Stimulated activated CD4-positive, alpha-beta T cell treated with anti-CD3 and anti-CD28 coated beads, Interleukin-15, amount 100 ng/mL, for 48 hours (primary cell): Measurements from ENCODE around the gene USP46.
A peak's percentile ranks its signal among the peaks of the same experiment; 100 is the strongest.

Experiments used
- DNase-seq, 2 donors: peaks; one replicate each; pipeline ENCODE4 v3.0.0-alpha.2; 2020; ENCODE audit warnings: low read depth in 2 of 2

USP46 gene

DNA sequence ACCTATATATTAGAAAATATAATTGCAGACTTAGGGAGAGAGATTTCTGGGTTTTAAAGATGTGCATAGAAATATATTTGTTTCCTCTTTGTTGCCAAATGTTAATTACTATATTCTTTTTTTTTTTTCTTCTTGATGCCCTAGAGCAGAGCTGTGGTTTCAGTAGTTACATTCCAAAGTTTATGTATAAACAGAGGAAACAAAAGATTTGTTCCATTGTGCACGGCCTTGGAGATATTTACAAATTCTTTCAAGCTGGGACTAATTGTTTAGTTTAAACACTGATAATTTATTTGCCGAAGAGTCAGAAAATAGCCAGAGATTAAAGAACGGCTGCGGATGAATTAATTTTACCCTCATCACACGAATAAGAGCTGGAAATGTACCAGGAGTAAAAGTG lies 85.1 kb downstream of the USP46 start:
- no peak for DNase-seq

GRCh38 chr4:52573551-52573950 lies 85.5 kb downstream of the USP46 start:
- no peak for DNase-seq

- DNase-seq: no peak
Observed at GRCh38 chr4:52572936-52573485, 86.1 kb downstream of the USP46 start.

DNA sequence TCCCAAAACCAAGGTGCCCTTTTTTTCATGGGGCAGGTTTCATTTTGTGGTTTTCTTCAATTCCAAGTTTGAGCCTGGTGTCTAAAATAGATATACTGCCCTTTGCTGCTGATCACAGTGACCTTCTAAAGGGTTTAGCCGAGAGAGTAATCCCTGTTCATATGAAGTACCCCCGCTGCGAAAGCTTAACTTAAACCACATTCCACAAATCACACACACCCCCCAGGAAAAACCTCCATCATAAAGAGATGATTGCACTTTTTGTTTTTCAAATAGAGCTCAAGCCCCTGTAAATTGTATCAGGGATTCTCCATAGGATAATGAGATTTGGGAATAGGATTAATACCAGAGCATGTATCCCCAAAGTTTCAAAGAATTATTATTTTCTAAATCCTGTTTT lies 90.8 kb downstream of the USP46 start:
- no peak for DNase-seq

DNA sequence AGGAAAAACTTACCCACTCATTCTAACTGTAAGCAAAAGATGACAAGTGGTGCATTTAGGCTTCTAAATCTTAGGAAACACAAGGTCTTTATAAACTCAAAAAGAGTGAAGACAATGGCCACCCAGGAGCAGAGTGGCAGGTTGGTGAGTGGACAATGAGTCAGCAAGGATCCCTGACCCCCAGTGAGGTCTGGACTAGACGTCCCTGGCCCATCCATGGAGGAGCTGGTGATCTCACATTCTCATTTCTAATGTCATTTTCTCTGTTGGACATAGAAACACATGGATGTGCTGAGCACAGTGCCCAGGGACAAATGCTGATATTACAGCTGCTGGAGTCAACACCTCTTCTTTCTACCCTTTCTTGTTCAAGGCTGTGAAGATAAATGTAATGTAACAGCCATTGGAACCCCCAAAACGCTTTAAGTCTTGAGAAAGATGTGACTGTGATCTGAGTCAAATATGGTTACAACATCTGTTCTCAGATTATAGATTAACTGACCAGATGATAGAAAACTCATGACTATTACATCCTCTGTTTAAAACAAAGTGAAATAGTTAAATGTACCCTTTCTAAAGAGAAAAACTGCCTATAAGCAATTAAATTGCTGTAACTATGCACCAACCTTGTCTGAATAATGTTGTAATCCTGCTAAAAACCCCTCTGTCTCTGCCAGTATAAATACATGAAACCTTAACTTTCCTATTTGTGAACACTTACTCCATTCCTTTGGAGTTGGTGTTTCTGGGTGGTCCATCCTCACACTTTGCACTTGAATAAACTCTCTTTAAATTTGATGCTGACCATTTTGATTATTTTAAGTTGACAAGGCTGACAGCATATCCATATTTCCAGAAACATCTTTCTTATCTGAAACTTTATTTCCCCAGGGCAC lies 92.7 kb downstream of the USP46 start:
- no peak for DNase-seq

GRCh38 chr4:52560844-52561280 lies 98.2 kb downstream of the USP46 start:
- no peak for DNase-seq

GRCh38 chr4:52555356-52555716 lies 103.8 kb downstream of the USP46 start:
- DNase-seq: no peak

- no peak for DNase-seq
Observed at GRCh38 chr4:52554612-52555355, 104.3 kb downstream of the USP46 start.

GRCh38 chr4:52552778-52553177 lies 106.3 kb downstream of the USP46 start:
- DNase-seq: no peak

DNA sequence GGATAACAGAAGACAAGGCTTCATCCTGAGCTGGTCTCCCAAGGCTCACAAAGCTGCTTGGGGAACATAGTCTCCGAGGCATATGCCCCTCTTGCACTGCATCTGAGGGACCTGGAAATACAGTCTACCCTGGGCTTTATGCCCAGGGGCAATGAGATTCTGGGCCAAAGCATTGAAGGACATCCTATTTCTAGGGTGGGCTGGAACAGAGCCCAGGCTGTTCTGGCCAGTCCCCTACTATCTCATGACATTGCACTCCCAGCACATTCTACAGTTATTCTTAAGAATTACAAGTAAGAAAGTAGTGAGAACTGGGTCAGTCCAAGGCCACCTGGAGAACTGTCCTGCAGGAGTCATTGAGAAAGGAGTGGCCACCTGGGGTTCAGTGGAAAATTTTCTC lies 107.6 kb downstream of the USP46 start:
- no peak for DNase-seq

DNA sequence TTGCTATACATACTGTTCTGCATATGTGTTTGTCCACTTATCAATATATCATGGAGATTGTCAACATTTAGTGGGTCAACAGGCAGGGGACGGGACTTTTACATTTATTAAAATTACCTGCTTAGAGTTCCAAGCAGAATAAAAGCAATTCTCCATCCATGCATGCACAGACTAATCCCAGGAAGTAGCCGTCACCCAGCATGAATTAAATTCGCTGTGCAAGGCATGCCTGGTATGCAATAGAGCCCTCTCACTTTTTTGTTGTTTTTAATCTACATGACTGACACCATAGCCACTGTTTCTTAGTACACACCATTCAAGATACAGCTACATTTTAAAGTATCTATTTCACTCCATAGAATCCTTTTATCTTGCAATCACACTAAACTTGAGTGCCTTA lies 108.9 kb downstream of the USP46 start:
- no peak for DNase-seq

GRCh38 chr4:52548818-52549570 lies 110.1 kb downstream of the USP46 start:
- no peak for DNase-seq

DNA sequence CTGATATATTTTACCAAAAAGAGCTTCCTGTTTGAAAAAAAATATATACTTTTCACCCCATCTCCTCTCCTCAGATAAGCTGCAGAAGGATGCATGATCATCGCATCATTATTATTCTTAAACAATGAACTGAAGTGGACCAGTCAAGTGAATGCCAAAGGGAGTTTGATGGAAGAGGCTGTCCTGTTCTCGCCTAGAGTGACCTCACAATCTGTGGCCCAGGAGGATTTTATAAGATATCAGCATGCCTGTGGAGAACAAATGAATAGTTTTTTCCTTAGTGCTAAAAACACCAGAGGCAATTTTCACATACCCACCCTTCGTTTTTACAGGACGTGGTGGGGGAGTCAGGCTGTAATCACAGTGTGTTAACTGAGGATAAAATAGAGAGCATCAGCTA lies 112.7 kb downstream of the USP46 start:
- DNase-seq: no peak

GRCh38 chr4:52545099-52546069 lies 113.7 kb downstream of the USP46 start:
- DNase-seq: peak; percentile 6 to 43
